Neural progenitor cell (in vitro differentiated cells): Measurements from ENCODE around the gene PTPRN2. TPM values are rescaled to one million over a fixed set of nuclear protein-coding genes. Genes with fewer than 3 reads are reported as not detected.

Source experiments
- DNase-seq: peaks from one replicate; pipeline ENCODE4 v3.0.0-alpha.2; 2016; ENCODE audit warnings: low spot score
- H2AFZ ChIP-seq: fragments of 200-600 bp; sonication (generic); replicated peaks from 2 replicates; pipeline ENCODE4 v1.6.1; 2016; ENCODE audit warnings: antibody characterized with exemption
- H3F3A ChIP-seq: fragments of 200-600 bp; sonication (generic); 2 replicates; pipeline ENCODE4 v1.6.1; 2016; ENCODE audit warnings: antibody characterized with exemption, low read depth
- H3K27ac ChIP-seq: fragments of 200-600 bp; sonication (generic); 2 replicates; pipeline ENCODE4 v1.5.1; 2016; ENCODE audit warnings: mild to moderate bottlenecking
- H3K27me3 ChIP-seq: fragments of 200-600 bp; sonication (generic); 2 replicates; pipeline ENCODE4 v1.6.1; 2016; ENCODE audit warnings: mild to moderate bottlenecking, moderate library complexity
- H3K36me3 ChIP-seq: fragments of 200-600 bp; sonication (generic); 2 replicates; pipeline ENCODE4 v1.5.1; 2016
- H3K4me1 ChIP-seq: fragments of 200-600 bp; sonication (generic); 2 replicates; pipeline ENCODE4 v1.6.1; 2016; ENCODE audit warnings: mixed run types
- H3K4me2 ChIP-seq: fragments of 200-600 bp; sonication (generic); 2 replicates; pipeline ENCODE4 v1.6.1; 2016
- H3K4me3 ChIP-seq: fragments of 200-600 bp; sonication (generic); 2 replicates; pipeline ENCODE4 v1.5.1; 2016
- H3K79me2 ChIP-seq: fragments of 200-600 bp; sonication (generic); 2 replicates; pipeline ENCODE4 v1.6.1; 2016; ENCODE audit warnings: low read depth
- H3K9ac ChIP-seq: fragments of 200-600 bp; sonication (generic); 2 replicates; pipeline ENCODE4 v1.6.1; 2016
- H3K9me3 ChIP-seq: fragments of 200-600 bp; sonication (generic); 2 replicates; pipeline ENCODE4 v1.5.1; 2016; ENCODE audit warnings: low read depth
- H4K20me1 ChIP-seq: fragments of 200-600 bp; sonication (generic); 2 replicates; pipeline ENCODE4 v1.6.1; 2016; ENCODE audit warnings: low read depth
- H3K27ac Mint-ChIP-seq: 3 replicates; pipeline ENCODE4 v1.8.0; 2021; ENCODE audit warnings: mixed read lengths
- H3K27me3 Mint-ChIP-seq: 2 replicates; pipeline ENCODE4 v1.8.0; 2022; ENCODE audit warnings: low read depth, mild to moderate bottlenecking, inconsistent platforms, moderate library complexity, mixed read lengths; ENCODE audit not compliant: insufficient read depth
- H3K36me3 Mint-ChIP-seq: 3 replicates; pipeline ENCODE4 v1.8.0; 2021; ENCODE audit warnings: mixed read lengths
- H3K4me1 Mint-ChIP-seq: 3 replicates; pipeline ENCODE4 v1.8.0; 2021; ENCODE audit warnings: mixed read lengths
- H3K4me3 Mint-ChIP-seq: 3 replicates; pipeline ENCODE4 v1.8.0; 2021; ENCODE audit warnings: mild to moderate bottlenecking, moderate library complexity, mixed read lengths
- H3K9me3 Mint-ChIP-seq: 3 replicates; pipeline ENCODE4 v1.8.0; 2020; ENCODE audit warnings: mixed read lengths
- CTCF ChIP-seq: fragments of 200-600 bp; sonication (generic); IDR thresholded peaks from 2 replicates; pipeline ENCODE4 v1.5.1; 2017; ENCODE audit warnings: antibody characterized with exemption, mild to moderate bottlenecking
- EZH2 ChIP-seq: fragments of 200-600 bp; sonication (generic); IDR thresholded peaks from 2 replicates; pipeline ENCODE4 v1.6.1; 2017; ENCODE audit warnings: antibody characterized with exemption, mild to moderate bottlenecking, moderate library complexity
- EZH2phosphoT487 ChIP-seq: fragments of 200-600 bp; sonication (generic); IDR thresholded peaks from 2 replicates; pipeline ENCODE4 v1.6.1; 2017; ENCODE audit warnings: antibody characterized with exemption
- total RNA-seq: library from RNA; depleted of rRNA; stranded (reverse); fragments of >200 nt; gene quantifications from 2 replicates; pipeline ENCODE4 v1.2.3, GENCODE V29; 2015; ENCODE audit warnings: low replicate concordance

PTPRN2 gene
- total RNA-seq, 1 donor from 2014 or later, result 3.0 TPM

GRCh38 chr7:157789094-157789493 is 798.5 kb downstream of the PTPRN2 start:
- H2AFZ ChIP-seq, result no peak overlapping the region
- peaks cover 2% of the 10 kb centered on the region for H3K9me3 Mint-ChIP-seq

DNA sequence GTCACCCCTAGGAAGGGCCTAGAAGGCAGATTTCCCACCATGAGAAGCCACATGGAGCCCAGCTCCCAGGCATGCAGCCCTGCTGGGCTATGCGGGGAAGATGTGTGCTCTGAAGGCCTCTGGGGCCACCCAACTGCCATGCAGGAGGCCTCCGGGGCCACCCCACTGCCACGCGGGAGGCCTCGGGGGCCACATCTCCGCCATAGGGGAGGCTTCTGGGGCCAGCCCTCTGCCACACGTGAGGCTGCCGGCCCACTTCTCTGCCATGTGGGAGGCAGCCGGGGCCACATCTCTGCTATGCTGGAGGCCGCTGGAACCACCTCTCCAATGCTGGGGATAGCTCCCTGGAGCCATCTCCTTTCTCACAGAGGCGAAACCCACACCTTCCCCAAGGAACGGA is 799.0 kb downstream of the PTPRN2 start:
- no peak overlapping the region for H3K27ac ChIP-seq
- Mint-ChIP-seq H3K4me3 (no peak overlapping the region), H3K27ac (no peak overlapping the region), H3K27me3 (peaks cover 3% of the 10 kb centered on the region), H3K9me3 (peaks cover 2% of the 10 kb centered on the region), H3K36me3 (no peaks in the 10 kb centered on the region), H3K4me1 (peaks cover 26% of the 10 kb centered on the region)
- TF ChIP-seq CTCF, result no peak
- no peak for TF ChIP-seq EZH2phosphoT487
- no peak for TF ChIP-seq EZH2
- no peaks in the 10 kb centered on the region for H3F3A ChIP-seq
- no peak overlapping the region for H3K9ac ChIP-seq
- H3K36me3 ChIP-seq, result no peaks in the 10 kb centered on the region
- H3K9me3 ChIP-seq, result no peaks in the 10 kb centered on the region
- no peaks in the 10 kb centered on the region for H3K27me3 ChIP-seq
- H3K79me2 ChIP-seq, result no peaks in the 10 kb centered on the region
- H3K4me2 ChIP-seq, result no peak overlapping the region
- DNase-seq, result no peak
- no peak overlapping the region for H2AFZ ChIP-seq
- no peaks in the 10 kb centered on the region for H4K20me1 ChIP-seq
- no peak overlapping the region for H3K4me3 ChIP-seq
- H3K4me1 ChIP-seq, result peaks cover 11% of the 10 kb centered on the region

More at GRCh38 chr7:157789094-157789493, 798.5 kb downstream of the PTPRN2 start:
- H3K27ac Mint-ChIP-seq, result peak overlapping the region; percentile 72
- Histone ChIP-seq H3K79me2 (no peaks in the 10 kb centered on the region), H3K36me3 (no peaks in the 10 kb centered on the region), H3K9me3 (no peaks in the 10 kb centered on the region), H3F3A (peaks cover under 1% of the 10 kb centered on the region), H3K4me1 (peaks cover 7% of the 10 kb centered on the region), H3K27me3 (no peaks in the 10 kb centered on the region), H4K20me1 (no peaks in the 10 kb centered on the region), H3K9ac (no peak overlapping the region), H3K27ac (no peak overlapping the region), H3K4me3 (no peak overlapping the region), H3K4me2 (no peak overlapping the region)
- no peak overlapping the region for H3K4me3 Mint-ChIP-seq
- no peak for DNase-seq
- peaks cover 24% of the 10 kb centered on the region for H3K4me1 Mint-ChIP-seq
- H3K27me3 Mint-ChIP-seq, result peaks cover 3% of the 10 kb centered on the region
- H3K36me3 Mint-ChIP-seq, result no peaks in the 10 kb centered on the region
- no peak for TF ChIP-seq CTCF

- peaks cover 3% of the 10 kb centered on the region for H3K27me3 Mint-ChIP-seq
Measured at GRCh38 chr7:157787275-157787701, 800.3 kb downstream of the PTPRN2 start.

More at GRCh38 chr7:157787275-157787701, 800.3 kb downstream of the PTPRN2 start:
- no peaks in the 10 kb centered on the region for H3K36me3 ChIP-seq
- H4K20me1 ChIP-seq, result no peaks in the 10 kb centered on the region
- no peak overlapping the region for H3K9ac ChIP-seq
- H3K4me3 Mint-ChIP-seq, result no peak overlapping the region
- no peaks in the 10 kb centered on the region for H3K79me2 ChIP-seq
- H3F3A ChIP-seq, result no peaks in the 10 kb centered on the region
- no peaks in the 10 kb centered on the region for H3K36me3 Mint-ChIP-seq
- H3K4me3 ChIP-seq, result no peak overlapping the region
- H3K27ac Mint-ChIP-seq, result no peak overlapping the region
- H3K4me1 ChIP-seq, result peaks cover 12% of the 10 kb centered on the region
- TF ChIP-seq EZH2 (no peak), EZH2phosphoT487 (no peak), CTCF (no peak)
- no peak overlapping the region for H2AFZ ChIP-seq
- H3K9me3 Mint-ChIP-seq, result no peaks in the 10 kb centered on the region
- no peaks in the 10 kb centered on the region for H3K27me3 ChIP-seq
- H3K4me2 ChIP-seq, result no peak overlapping the region
- H3K9me3 ChIP-seq, result no peaks in the 10 kb centered on the region
- no peak for DNase-seq
- H3K27ac ChIP-seq, result no peak overlapping the region
- peaks cover 22% of the 10 kb centered on the region for H3K4me1 Mint-ChIP-seq
